HFF-Myc (cell line): Measurements from ENCODE around the gene CNOT1.

Experiments
- DNase-seq: peaks from one replicate; pipeline ENCODE4 v3.0.0-alpha.2; 2011; ENCODE audit warnings: low read depth; ENCODE audit errors: extremely low read depth
- H3K4me3 ChIP-seq: replicated peaks from 2 replicates; pipeline ENCODE4 v1.5.1; 2011; ENCODE audit warnings: low read depth, mild to moderate bottlenecking, control low read depth, low read length
- TF ChIP-seq, protein P1 (sequence below): IDR thresholded peaks from 2 replicates; pipeline ENCODE4 v1.5.1; 2012; ENCODE audit warnings: mild to moderate bottlenecking, low read depth, low read length, control low read depth; ENCODE audit errors: missing control alignments

Gene CNOT1

DNA sequence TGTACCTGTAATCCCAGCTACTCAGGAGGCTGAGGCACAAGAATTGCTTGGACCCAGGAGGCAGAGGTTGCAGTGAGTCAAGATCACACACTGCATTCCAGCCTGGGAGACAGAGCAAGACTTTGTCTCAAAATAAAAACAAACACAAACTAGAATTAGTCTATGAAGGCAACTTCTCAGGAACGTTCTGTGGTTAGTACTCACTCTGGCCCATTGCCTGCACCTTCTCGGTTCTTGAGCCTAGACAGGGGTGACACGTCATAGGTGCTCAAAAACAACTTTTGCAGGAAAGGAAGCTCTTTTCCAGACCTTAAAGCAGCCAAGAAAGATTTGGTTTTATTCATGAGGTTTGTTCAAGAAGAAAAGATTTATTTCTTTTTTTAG lies 22.3 kb upstream of the CNOT1 start:
- no peak for DNase-seq
- TF ChIP-seq, protein P1, sequence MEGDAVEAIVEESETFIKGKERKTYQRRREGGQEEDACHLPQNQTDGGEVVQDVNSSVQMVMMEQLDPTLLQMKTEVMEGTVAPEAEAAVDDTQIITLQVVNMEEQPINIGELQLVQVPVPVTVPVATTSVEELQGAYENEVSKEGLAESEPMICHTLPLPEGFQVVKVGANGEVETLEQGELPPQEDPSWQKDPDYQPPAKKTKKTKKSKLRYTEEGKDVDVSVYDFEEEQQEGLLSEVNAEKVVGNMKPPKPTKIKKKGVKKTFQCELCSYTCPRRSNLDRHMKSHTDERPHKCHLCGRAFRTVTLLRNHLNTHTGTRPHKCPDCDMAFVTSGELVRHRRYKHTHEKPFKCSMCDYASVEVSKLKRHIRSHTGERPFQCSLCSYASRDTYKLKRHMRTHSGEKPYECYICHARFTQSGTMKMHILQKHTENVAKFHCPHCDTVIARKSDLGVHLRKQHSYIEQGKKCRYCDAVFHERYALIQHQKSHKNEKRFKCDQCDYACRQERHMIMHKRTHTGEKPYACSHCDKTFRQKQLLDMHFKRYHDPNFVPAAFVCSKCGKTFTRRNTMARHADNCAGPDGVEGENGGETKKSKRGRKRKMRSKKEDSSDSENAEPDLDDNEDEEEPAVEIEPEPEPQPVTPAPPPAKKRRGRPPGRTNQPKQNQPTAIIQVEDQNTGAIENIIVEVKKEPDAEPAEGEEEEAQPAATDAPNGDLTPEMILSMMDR: no peak

DNA sequence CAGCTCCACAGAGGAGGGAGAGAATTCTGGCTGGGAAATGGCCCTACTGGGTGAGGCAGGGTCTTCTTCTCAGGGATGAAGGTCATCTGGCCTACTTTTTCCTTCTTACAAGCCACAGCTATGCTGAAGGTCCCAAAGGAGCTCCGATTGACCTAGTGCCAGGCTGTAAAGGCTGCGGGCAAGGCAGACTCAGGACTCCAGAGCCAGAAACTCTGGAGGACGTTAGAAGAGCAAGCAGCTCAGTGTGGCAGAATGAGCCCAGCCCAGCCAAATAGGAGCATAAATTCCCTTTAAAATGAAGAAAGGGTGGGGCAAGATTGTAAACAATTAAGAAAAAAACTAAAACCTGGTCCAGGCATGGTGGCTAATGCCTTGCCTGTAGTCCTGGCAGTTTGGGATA lies 20.1 kb upstream of the CNOT1 start:
- TF ChIP-seq, protein P1: no peak
- no peak for DNase-seq
- no peak overlapping the region for H3K4me3 ChIP-seq

More for the DNA sequence above, 22.3 kb upstream of the CNOT1 start:
- no peak overlapping the region for H3K4me3 ChIP-seq

DNA sequence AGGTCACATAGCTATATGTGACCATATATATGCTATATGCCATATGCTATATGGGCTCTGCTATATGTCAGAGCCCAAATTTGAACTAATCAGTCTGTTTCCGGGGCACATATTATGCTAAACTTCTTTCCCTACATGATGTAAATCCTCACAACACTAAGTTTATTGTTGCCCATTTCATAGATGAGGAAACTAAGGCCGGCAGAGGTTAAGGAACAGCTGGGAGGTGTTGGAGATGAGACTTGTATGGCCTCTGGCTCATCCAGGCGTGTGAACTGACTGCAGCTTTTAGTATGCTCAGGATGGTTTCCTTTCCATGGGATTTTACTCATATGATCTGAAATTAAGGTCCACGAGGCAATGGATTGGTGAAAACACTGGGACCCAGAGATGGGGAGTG lies 17.5 kb upstream of the CNOT1 start:
- DNase-seq: no peak
- TF ChIP-seq, protein P1: no peak
- H3K4me3 ChIP-seq: no peak overlapping the region

DNA sequence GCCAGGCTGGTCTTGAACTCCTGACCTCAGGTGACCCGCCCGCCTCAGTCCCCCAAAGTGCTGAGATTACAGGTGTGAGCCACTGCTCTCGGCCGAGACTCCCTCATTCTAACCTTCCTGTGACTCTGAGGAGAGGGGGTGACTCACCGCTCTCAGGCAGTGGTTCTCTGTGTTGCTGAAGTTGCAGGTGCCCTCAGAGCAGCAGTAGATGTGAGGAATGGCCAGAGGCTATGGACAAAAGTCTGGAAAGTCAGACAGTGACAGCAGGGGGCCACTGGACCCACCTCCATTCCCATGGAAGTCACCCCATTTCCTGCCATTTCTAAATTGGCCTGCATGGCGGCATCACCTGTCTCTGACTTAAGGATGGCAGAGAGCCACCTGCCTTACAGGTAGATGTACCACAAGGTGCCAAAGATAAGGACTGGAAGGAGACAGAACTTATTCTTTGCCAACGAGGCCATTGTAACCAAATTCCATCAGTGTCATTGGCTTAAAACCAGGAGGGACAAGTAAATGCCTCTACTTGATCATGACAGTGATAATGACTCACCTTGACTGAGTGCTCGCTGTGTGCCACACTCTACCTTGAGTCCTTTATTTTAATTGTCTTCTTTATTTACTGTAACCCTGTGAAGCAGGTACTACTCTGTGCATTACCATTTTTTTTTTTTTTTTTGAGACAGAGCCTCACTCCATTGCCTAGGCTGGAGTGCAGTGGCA lies 15.3 kb upstream of the CNOT1 start:
- no peak overlapping the region for H3K4me3 ChIP-seq
- DNase-seq: no peak
- TF ChIP-seq, protein P1: no peak

DNA sequence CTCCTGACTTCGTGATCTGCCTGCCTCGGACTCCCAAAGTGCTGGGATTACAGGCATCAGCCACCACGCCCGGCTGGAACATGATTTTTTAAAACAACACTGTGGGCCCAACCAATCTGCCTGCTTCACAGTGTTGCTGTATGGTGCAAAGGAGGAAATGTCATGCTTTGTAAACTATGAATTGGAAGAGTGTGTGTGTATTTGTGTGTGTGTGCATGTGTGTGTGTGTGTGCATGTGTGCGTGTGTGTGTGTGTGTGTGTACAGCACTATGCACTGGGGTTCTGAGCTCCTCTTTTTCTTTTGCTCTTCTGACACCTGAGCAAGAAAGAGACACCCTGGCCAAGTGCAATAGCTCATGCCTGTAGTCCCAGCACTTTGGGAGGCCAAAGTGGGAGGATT lies 14.5 kb upstream of the CNOT1 start:
- DNase-seq: no peak
- H3K4me3 ChIP-seq: no peak overlapping the region
- TF ChIP-seq, protein P1: no peak

DNA sequence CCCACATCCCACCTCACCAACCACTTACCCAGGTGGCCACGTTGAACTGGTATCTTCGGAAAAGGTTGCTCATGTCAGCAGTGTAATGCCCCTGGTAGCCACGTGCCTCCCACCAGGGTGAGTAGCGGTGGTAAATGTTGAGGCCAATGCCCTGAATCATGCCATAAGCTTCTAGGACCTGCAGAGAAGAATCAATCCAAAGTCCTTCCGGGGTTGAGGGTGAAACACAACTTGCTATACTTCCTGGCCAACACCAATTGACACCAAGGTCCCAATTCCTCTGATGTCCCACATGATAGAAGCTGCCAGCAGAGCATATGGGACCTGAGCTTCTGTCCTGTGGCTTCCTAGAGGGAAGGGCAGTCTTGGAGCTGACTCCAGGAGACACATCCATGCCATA lies 11.3 kb upstream of the CNOT1 start:
- no peak overlapping the region for H3K4me3 ChIP-seq
- TF ChIP-seq, protein P1: no peak
- no peak for DNase-seq

DNA sequence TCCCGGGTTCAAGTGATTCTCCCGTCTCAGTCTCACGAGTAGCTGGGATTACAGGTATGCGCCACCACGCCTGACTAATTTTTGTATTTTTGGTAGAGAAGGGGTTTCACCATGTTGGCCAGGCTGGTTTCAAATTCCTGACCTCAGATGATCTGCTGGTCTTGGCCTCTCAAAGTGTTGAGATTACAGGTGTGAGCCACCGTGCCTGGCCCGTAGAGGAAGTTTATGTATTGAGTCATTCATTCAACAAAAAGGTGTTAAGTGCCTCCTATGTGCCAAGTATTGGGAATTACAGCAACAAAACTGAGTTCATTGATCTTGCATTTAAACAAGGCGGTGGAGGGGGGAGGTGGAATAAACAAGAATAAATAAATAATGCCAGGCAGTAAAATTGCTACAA lies 10.2 kb upstream of the CNOT1 start:
- TF ChIP-seq, protein P1: no peak
- no peak for DNase-seq
- no peak overlapping the region for H3K4me3 ChIP-seq
